ENCODE data around the gene GATAD2B.

DNA sequence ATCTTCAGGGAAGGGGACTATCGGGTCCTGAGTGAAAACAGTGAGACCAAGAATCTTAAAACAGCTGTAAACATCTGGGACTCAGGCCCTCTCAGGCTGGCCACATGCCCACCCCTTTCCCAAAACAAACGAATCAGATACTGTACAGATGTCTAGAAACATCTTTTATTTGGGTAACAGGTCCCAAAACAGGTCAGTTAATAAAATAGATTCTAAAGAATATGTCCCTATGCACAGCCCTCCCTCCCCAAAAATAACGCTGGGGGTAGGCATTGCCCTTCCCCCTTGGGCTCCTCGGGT is 36.1 kb upstream of the GATAD2B start:
- TF ChIP-seq, protein P1, sequence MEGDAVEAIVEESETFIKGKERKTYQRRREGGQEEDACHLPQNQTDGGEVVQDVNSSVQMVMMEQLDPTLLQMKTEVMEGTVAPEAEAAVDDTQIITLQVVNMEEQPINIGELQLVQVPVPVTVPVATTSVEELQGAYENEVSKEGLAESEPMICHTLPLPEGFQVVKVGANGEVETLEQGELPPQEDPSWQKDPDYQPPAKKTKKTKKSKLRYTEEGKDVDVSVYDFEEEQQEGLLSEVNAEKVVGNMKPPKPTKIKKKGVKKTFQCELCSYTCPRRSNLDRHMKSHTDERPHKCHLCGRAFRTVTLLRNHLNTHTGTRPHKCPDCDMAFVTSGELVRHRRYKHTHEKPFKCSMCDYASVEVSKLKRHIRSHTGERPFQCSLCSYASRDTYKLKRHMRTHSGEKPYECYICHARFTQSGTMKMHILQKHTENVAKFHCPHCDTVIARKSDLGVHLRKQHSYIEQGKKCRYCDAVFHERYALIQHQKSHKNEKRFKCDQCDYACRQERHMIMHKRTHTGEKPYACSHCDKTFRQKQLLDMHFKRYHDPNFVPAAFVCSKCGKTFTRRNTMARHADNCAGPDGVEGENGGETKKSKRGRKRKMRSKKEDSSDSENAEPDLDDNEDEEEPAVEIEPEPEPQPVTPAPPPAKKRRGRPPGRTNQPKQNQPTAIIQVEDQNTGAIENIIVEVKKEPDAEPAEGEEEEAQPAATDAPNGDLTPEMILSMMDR (IDR thresholded peaks at IDR 0.05 in 4 of 5, conservative IDR thresholded peaks at IDR 0.05 in 1 of 5), result no peak
- TF ChIP-seq POLR2A (IDR thresholded peaks at IDR 0.05), result no peak
